HG03457 (cell line): ENCODE measurements around the gene RNF144B.
A peak's percentile ranks its signal among the peaks of the same experiment; 100 is the strongest.
"Not testable (repeated sequence)": the region's sequence is repeated elsewhere in the genome, so short reads cannot be mapped to it uniquely, and the experiment has no call there.

Experiments used
- ATAC-seq: cut with Tn5 transposase; IDR thresholded peaks from one replicate; pipeline ENCODE4 v1.9.1; 2021; ENCODE audit warnings: moderate number of reproducible peaks; ENCODE audit not compliant: unreplicated experiment

Gene RNF144B

GRCh38 chr6:18368277-18369105 is 18.7 kb upstream of the RNF144B start:
- no peak for ATAC-seq

DNA sequence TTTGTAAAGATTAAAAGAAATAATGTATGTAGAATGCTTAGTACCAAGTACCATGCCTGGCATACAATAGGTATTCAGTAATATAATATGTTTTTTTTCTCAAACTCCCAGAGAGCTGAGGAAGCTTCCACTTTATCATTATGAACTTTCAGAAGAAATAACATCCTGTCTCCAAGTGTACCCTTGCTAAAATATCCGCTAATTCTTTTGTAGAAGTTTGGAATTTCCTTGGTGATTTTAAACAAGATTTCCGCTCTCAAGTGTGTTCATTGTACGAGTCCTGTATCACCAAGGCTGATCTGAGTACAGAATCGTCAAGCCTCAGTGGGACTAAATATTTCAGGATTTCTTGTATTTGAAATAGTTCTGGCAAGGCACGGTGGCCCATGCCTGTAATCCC is 16.1 kb upstream of the RNF144B start:
- ATAC-seq: no peak

- ATAC-seq: no peak
These were observed 15.5 kb upstream of the RNF144B start for GRCh38 chr6:18371656-18372055.

DNA sequence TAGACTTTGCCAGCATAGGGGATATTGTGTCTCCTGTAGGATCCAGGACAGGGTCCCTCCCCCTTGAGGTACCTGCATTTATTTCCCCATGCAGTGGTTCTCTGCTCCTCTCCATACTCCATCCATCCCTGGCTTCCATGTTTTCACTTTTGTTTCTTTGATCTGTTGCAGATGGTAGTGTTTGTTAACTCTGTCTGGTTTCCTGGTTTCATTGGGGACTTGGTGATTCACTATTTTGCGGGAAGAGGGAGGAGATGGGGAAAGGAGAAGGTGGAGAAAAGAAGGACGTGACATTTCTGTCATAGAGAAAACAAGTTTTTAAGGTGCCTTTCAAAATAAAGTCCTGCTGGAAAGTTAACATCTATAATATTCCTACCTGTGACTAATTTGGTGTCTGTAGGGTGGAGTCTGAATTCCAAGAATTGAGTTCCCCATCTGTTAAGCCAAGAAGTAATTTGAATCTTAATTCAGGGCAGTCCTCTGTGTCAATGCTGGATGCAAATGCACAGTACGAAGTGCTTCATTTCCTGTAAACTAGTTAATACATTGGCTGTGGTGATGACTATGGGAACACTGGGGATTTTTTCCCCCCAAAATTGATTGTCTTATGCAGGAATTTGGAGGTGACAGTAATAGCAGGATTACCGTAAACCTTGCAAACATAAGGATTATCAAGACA is 6.9 kb upstream of the RNF144B start:
- no peak for ATAC-seq

DNA sequence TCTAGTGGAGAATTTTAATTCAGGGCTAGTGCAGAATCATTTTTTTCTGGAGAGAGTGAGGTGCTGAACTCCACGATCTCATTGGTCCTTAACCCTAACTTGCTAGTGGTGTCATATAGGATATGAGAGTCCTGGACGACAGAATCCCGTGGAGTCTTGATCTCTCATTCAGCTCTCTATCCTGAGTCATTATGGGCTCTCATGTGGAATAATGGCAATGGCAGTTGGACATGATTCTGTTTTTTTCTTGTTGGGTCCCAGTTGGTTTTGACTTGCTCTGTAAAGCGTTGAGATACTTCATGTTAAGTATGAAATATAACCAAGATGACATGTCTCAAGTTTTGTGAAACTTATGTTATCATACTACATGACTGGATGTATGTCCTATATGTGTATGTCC is 6.3 kb upstream of the RNF144B start:
- ATAC-seq: no peak

DNA sequence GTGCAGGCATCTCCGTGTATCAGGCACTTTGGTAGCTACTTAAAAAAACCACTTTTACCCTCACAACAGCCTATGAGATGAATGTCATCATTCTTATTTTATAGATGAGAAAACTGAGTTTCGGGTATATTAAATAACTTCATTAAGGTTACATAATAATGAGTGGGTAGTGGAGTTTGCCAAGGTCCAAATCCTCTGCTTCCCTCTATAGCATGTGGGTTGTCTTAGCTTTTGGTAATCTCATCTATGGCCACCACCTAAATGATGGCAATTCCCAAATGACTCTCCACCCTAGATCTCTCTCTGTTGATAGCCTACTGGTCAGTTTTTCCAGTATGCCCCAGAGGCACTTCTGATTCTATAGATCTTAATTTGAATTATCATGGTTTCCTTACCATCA is 3.7 kb upstream of the RNF144B start:
- no peak for ATAC-seq

DNA sequence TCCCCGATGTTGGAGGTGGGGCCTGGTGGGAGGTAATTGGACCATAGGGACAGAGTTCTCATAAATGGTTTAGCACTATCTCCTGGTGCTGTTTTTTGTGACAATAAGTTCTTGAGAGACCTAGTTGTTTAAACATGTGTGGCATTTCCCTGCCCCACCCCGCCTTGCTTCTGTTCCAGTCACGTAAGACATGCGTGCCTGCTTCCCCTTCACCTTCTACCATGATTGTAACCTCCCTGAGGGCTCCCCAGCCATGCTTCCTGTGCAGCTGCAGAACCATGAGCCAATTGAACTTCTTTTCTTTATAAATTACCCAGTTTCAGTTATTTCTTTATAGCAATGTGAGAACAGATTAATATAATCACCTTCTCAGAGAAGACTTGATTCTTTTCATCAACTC is 2.5 kb upstream of the RNF144B start:
- no peak for ATAC-seq

DNA sequence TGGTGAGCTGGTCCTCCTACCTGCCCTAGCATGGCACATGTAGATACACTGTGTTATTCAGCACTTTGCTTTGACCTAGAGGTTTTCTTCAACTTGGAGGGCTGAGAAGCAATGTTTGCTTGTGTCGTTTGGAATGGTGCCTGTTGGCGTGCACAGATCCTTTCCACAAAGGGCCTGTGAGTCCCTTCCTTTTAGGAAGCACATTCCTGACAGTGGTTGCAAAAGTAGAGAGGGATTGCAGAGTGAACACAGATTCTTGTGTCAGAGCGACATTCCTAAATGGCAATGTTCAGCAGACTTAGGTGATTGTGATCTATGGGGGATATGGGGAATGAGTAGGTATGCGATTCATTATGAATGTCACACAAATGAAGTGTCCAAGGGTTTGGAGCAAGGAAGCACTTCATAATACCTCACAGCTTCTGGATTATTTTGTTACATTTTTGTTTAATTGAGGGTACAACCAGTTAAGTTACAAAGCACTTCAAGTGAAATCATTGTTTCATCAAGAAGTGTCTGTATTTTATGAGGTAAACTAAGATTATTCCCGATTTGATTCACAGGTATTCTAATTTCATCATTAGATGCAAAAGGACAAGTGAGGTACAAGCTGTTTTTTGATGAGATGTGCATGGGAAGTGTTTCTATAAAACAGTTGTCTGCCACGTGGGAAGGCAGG is 713 bp upstream of the RNF144B start:
- ATAC-seq: no peak

DNA sequence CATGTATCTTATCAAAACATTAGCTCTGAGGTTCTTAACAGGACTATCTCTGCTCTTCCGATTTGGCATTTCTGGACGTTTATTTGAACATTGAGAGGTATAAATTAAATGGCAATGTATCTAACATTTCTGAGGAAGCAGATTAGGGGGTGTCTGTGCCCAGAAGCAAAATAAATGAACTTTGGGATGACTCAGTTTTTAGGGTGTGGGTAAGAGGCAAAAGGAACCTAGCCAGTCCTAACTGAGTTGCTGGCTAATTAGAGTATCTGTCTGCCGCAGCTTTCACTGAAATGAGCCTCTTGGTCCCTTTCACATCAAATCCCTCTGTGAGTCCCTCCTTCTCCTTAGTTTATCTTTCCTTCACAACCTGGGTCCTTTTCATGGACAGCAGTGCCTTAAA is 1.1 kb downstream of the RNF144B start:
- ATAC-seq: no peak

GRCh38 chr6:18388942-18389341 is 1.8 kb downstream of the RNF144B start:
- no peak for ATAC-seq

GRCh38 chr6:18389479-18389878 is 2.3 kb downstream of the RNF144B start:
- no peak for ATAC-seq

DNA sequence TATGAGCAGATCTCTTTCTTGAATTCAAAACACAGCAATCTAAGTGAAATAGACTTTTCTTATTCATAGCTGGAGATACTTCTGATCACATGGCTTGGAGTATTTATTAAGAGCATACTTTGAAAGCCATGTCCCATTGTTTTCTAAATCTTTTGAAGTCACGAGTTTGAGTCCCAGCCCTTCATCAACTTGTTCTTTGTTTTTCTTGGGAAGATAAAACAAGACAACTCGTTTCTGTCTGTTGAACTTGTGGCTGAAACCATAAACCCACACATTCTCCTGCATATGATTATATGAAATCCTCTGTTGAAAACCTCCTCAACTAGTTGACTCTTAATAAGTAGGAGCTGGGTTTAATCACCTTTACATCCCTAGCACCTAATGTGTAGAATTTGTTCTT is 3.3 kb downstream of the RNF144B start:
- no peak for ATAC-seq

DNA sequence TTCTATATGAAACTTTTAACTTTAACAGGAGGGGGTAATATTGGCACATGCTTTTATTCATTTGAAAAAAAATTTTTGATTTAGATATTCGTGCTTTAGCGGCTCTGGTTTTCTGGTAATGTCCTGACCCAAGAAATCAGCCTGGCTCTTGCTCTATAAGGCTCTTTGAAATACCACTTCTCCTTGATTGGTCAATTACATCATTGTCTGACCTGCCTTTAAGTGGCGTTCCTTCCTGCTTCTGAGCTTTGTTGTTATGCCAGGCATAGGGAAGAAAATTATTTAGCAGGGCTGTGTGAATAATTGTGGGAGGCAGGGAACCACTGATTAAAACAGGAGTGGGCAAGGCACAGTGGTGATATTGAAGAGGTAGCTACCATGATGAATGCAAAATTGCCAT is 3.9 kb downstream of the RNF144B start:
- no peak for ATAC-seq

DNA sequence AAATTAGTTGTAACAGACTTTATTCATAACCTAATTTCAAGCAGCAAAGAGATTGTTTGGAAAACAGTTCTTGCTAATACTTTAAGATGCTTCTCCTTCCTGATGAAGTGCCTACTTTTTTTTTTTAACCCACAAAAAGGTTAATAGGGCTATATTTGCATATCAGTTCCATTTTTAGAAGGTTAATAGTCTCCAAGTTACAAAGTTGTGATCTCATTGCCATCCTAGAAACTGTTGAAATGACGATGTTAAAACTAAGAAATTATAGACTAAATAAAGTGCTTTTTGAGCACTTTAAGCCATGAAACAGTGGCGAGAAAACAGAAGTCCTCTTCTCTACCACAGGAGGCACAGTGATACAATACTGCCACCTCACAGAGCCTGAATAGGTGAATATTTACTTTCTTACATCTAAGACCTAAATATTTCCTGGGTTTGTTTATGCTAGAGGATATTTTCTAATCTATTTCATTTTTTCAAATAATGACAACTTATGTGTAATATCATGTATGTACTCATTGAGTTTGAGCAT is 5.3 kb downstream of the RNF144B start:
- no peak for ATAC-seq

GRCh38 chr6:18393698-18394097 is 6.5 kb downstream of the RNF144B start:
- no peak for ATAC-seq

DNA sequence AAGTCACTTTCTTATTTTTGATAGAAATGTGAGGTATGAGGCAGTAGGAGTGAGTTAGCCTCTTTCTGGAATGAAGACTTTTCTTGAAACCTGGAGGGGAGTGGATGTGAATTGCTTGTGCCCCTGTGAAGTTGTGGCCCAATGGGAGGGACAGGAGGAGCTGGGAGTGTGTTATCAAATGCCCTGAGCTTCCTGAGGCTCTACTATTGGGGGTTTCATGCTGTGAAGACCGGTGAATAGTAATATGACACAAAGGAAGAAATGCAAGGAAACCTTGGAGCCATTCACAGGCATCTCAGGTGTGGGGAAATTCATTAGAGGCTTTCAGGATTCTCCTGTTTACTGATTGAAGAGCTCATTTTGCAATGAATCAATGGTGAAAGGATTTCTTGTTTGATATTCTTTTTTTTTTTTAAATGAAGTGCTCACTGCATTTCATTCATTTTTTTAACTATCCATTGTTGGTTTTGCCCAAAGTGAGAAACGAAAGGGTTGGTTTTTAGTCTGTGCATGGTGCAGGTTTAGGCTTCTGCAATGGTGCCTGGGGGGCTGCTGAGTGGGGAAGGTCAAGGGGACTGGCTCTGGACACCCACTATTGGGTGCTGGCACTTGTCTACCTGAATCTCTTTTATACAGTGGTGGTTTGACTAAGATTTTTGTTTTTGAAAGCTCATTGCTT is 8.2 kb downstream of the RNF144B start:
- ATAC-seq: no peak

GRCh38 chr6:18395856-18396197 is 8.7 kb downstream of the RNF144B start:
- no peak for ATAC-seq

- ATAC-seq: no peak
These were observed 10.6 kb downstream of the RNF144B start for GRCh38 chr6:18397701-18398100.

- ATAC-seq: not testable (repeated sequence)
These were observed 11.1 kb downstream of the RNF144B start for GRCh38 chr6:18398225-18398624.

- ATAC-seq: peak; percentile 87
These were observed 13.8 kb downstream of the RNF144B start for GRCh38 chr6:18400831-18401446.

GRCh38 chr6:18404965-18405364 is 17.8 kb downstream of the RNF144B start:
- not testable (repeated sequence) for ATAC-seq
